GM12878 (cell line): ENCODE measurements around the gene LILRB5. TPM values are rescaled to one million over a fixed set of nuclear protein-coding genes. Genes with fewer than 3 reads are reported as not detected.

Experiments
- ATF7 ChIP-seq: fragments of 450-650 bp; IDR thresholded peaks from 2 replicates; pipeline ENCODE4 v1.6.1; 2016; ENCODE audit warnings: low read depth, mild to moderate bottlenecking
- CHD4 ChIP-seq: fragments of 200-600 bp; sonication (generic); IDR thresholded peaks from 2 replicates; pipeline ENCODE4 v1.6.1; 2016; ENCODE audit warnings: mild to moderate bottlenecking
- E4F1 ChIP-seq: fragments of 450-650 bp; IDR thresholded peaks from 2 replicates; pipeline ENCODE4 v1.6.1; 2018; ENCODE audit warnings: borderline replicate concordance, mild to moderate bottlenecking; ENCODE audit not compliant: partially characterized antibody
- EED ChIP-seq: sonication (generic); IDR thresholded peaks from 2 replicates; pipeline ENCODE4 v1.6.1; 2016; ENCODE audit warnings: antibody characterized with exemption, low read depth
- ETV6 ChIP-seq, 2 experiments: fragments of 450-650 bp in 1 of 2; IDR thresholded peaks in 1 of 2; conservative IDR thresholded peaks in 1 of 2; 2 replicates each; pipeline ENCODE4 v1.6.1; 2014; ENCODE audit warnings: antibody characterized with exemption in 1 of 2, borderline replicate concordance in 1 of 2, low read depth in 1 of 2, mild to moderate bottlenecking in 1 of 2, moderate library complexity in 1 of 2
- GABPA ChIP-seq: IDR thresholded peaks from 2 replicates; pipeline ENCODE4 v1.6.1; 2014; ENCODE audit warnings: antibody characterized with exemption, low read depth, mild to moderate bottlenecking, inconsistent platforms
- IKZF1 ChIP-seq: fragments of 450-650 bp; conservative IDR thresholded peaks from 2 replicates; pipeline ENCODE4 v1.6.1; 2017; ENCODE audit warnings: antibody characterized with exemption, mild to moderate bottlenecking
- MTA2 ChIP-seq: fragments of 450-650 bp; IDR thresholded peaks from 2 replicates; pipeline ENCODE4 v1.6.1; 2016; ENCODE audit warnings: low read depth, mild to moderate bottlenecking, moderate library complexity
- PRDM15 ChIP-seq: fragments of 450-650 bp; formaldehyde crosslinking; IDR thresholded peaks from 2 replicates; pipeline ENCODE4 v1.4.0; 2020; ENCODE audit warnings: mild to moderate bottlenecking, moderate library complexity
- RELB ChIP-seq: fragments of 450-650 bp; IDR thresholded peaks from 2 replicates; pipeline ENCODE4 v1.6.1; 2017; ENCODE audit warnings: low read depth, mild to moderate bottlenecking, moderate library complexity
- SIX5 ChIP-seq: IDR thresholded peaks from 2 replicates; pipeline ENCODE4 v1.6.1; 2011; ENCODE audit warnings: mild to moderate bottlenecking, low read depth, low read length, moderate library complexity; ENCODE audit not compliant: severe bottlenecking
- STAT1 ChIP-seq: fragments of 450-650 bp; conservative IDR thresholded peaks from 2 replicates; pipeline ENCODE4 v1.6.1; 2014; ENCODE audit warnings: antibody characterized with exemption, mild to moderate bottlenecking
- polyA plus RNA-seq, 11 experiments: library from polyadenylated mRNA; depleted of rRNA in 4 of 11; unstranded in 6 of 11; stranded (reverse) in 5 of 11; fragments of >200 nt; fragmentation: Nextera tagmentation in 4 of 11; fragmentation: Illumina TruSeq in 1 of 11; extraction: Ambion mirVana in 4 of 11; extraction: Trizol in 1 of 11; gene quantifications; 1 replicate in 1 of 11; 2 replicates in 10 of 11; pipeline versions ENCODE4 v1.2.1 to v1.2.3, GENCODE V29; 2011 to 2016; ENCODE audit warnings: inconsistent platforms in 2 of 11, missing spikeins in 2 of 11, low read depth in 1 of 11
- total RNA-seq, 4 experiments: library from RNA; depleted of rRNA in 3 of 4; stranded (reverse); fragments of >200 nt in 3 of 4; fragmentation: Illumina TruSeq in 1 of 4; extraction: Trizol in 1 of 4; gene quantifications; 2 replicates each; pipeline versions ENCODE4 v1.2.1 to v1.2.3, GENCODE V29; 2013 to 2021
- TF ChIP-seq, protein P1 (sequence below), 3 experiments: IDR thresholded peaks in 2 of 3; conservative IDR thresholded peaks in 1 of 3; 2 replicates each; pipeline ENCODE4 v1.5.1; 2011; ENCODE audit warnings: low read depth in 3 of 3, low read length in 3 of 3, mild to moderate bottlenecking in 3 of 3, control low read depth in 2 of 3, moderate library complexity in 2 of 3, inconsistent platforms in 1 of 3, mixed read lengths in 1 of 3; ENCODE audit not compliant: control insufficient read depth in 2 of 3, insufficient read depth in 1 of 3; ENCODE audit errors: extremely low read depth in 1 of 3

LILRB5 gene
- total and polyA plus RNA-seq, 10 of the 15 experiments (the other 5 are each of a cell fraction or from before 2014, with no cell fraction given), result 0.01 to 0.13 TPM; not detected in 8

GRCh38 chr19:54248016-54248601 is 9.0 kb downstream of the LILRB5 start (continued):
- no peak for TF ChIP-seq RELB
- no peak for TF ChIP-seq PRDM15 (CRISPR knock-in tag)
- 0 out of 2 replicates have a peak, but pooled peaks have one; percentile 38 for TF ChIP-seq IKZF1
- TF ChIP-seq, protein P1, sequence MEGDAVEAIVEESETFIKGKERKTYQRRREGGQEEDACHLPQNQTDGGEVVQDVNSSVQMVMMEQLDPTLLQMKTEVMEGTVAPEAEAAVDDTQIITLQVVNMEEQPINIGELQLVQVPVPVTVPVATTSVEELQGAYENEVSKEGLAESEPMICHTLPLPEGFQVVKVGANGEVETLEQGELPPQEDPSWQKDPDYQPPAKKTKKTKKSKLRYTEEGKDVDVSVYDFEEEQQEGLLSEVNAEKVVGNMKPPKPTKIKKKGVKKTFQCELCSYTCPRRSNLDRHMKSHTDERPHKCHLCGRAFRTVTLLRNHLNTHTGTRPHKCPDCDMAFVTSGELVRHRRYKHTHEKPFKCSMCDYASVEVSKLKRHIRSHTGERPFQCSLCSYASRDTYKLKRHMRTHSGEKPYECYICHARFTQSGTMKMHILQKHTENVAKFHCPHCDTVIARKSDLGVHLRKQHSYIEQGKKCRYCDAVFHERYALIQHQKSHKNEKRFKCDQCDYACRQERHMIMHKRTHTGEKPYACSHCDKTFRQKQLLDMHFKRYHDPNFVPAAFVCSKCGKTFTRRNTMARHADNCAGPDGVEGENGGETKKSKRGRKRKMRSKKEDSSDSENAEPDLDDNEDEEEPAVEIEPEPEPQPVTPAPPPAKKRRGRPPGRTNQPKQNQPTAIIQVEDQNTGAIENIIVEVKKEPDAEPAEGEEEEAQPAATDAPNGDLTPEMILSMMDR (IDR thresholded peaks at IDR 0.05 in 2 of 3, conservative IDR thresholded peaks at IDR 0.05 in 1 of 3; ENCODE audit: control insufficient read depth in 2 of 3, extremely low read depth in 1 of 3, insufficient read depth in 1 of 3, low read depth in 3 of 3, low read length in 3 of 3), result no peak
- no peak for TF ChIP-seq ATF7
- no peak for TF ChIP-seq GABPA
- no peak for TF ChIP-seq STAT1
- TF ChIP-seq ETV6 (conservative IDR thresholded peaks at IDR 0.05 in 1 of 2, IDR thresholded peaks at IDR 0.05 in 1 of 2; ENCODE audit: borderline replicate concordance in 1 of 2, low read depth in 1 of 2), result peak in 1 of 2 experiments; percentile 89; a peak in 2 of 4 replicates
- TF ChIP-seq SIX5, result no peak
- no peak for TF ChIP-seq E4F1
- no peak for TF ChIP-seq CHD4
- TF ChIP-seq EED, result peak; percentile 54; the same call in 1 of the 2 replicates
- TF ChIP-seq MTA2, result no peak
- TF ChIP-seq, all 136 proteins: peak for 5
